GM21423 (cell line): ENCODE data around the gene SKP1.
A peak's percentile ranks its signal among the peaks of the same experiment; 100 is the strongest.
"Not testable (repeated sequence)": the region's sequence is repeated elsewhere in the genome, so short reads cannot be mapped to it uniquely, and the experiment has no call there.

Experiments used
- ATAC-seq: cut with Tn5 transposase; IDR thresholded peaks from one replicate; pipeline ENCODE4 v1.9.1; 2021; ENCODE audit warnings: mild to moderate bottlenecking, moderate library complexity; ENCODE audit not compliant: unreplicated experiment

Gene SKP1

GRCh38 chr5:134176511-134177368 is at the start of gene SKP1:
SKP1 (minus strand) TSS chr5:134176950; CDS start chr5:134174022, 2,928 bp downstream.
- ATAC-seq: peak; percentile 84

- ATAC-seq: peak; percentile 86
Measured at GRCh38 chr5:134225780-134226440, 49.2 kb upstream of the SKP1 start, which contains the start of gene PPP2CA. PPP2CA (minus strand) TSS chr5:134226073; CDS start chr5:134225861, 212 bp downstream.

- ATAC-seq: peak; percentile 20
Measured at GRCh38 chr5:134224888-134225779, 48.4 kb upstream of the SKP1 start.

- no peak for ATAC-seq
Measured at GRCh38 chr5:134223406-134224248, 46.9 kb upstream of the SKP1 start.

GRCh38 chr5:134221690-134222089 is 44.9 kb upstream of the SKP1 start:
- not testable (repeated sequence) for ATAC-seq

GRCh38 chr5:134215757-134216156 is 39.0 kb upstream of the SKP1 start:
- no peak for ATAC-seq

GRCh38 chr5:134211263-134212031 is 34.7 kb upstream of the SKP1 start:
- ATAC-seq: not testable (repeated sequence)

GRCh38 chr5:134209477-134210245 is 32.9 kb upstream of the SKP1 start:
- ATAC-seq: no peak

GRCh38 chr5:134207696-134208095 is 30.9 kb upstream of the SKP1 start:
- ATAC-seq: no peak

GRCh38 chr5:134206627-134207160 is 29.9 kb upstream of the SKP1 start:
- no peak for ATAC-seq

- no peak for ATAC-seq
Measured at GRCh38 chr5:134204575-134204974, 27.8 kb upstream of the SKP1 start.

GRCh38 chr5:134203630-134204029 is 26.9 kb upstream of the SKP1 start:
- ATAC-seq: no peak

GRCh38 chr5:134195666-134196065 is 18.9 kb upstream of the SKP1 start:
- no peak for ATAC-seq

- no peak for ATAC-seq
Measured at GRCh38 chr5:134189031-134189430, 12.3 kb upstream of the SKP1 start.

- no peak for ATAC-seq
Measured at GRCh38 chr5:134188092-134188491, 11.3 kb upstream of the SKP1 start.

- ATAC-seq: peak; percentile 75
Measured at GRCh38 chr5:134184155-134185135, 7.7 kb upstream of the SKP1 start.

GRCh38 chr5:134183481-134183880 is 6.7 kb upstream of the SKP1 start:
- ATAC-seq: no peak
